Astrocyte (in vitro differentiated cells and primary cell): Measurements from ENCODE around the gene DCAF5.

Experiments
- EZH2 ChIP-seq: IDR thresholded peaks from 2 replicates; pipeline ENCODE4 v1.6.1; 2012; ENCODE audit warnings: mild to moderate bottlenecking, low read length, inconsistent platforms; ENCODE audit not compliant: insufficient read depth
- TF ChIP-seq, protein P1 (sequence below): IDR thresholded peaks from 2 replicates; pipeline ENCODE4 v1.5.1; 2011; ENCODE audit warnings: low read depth, mild to moderate bottlenecking, inconsistent platforms, low read length, moderate library complexity; ENCODE audit not compliant: insufficient read depth

DNA sequence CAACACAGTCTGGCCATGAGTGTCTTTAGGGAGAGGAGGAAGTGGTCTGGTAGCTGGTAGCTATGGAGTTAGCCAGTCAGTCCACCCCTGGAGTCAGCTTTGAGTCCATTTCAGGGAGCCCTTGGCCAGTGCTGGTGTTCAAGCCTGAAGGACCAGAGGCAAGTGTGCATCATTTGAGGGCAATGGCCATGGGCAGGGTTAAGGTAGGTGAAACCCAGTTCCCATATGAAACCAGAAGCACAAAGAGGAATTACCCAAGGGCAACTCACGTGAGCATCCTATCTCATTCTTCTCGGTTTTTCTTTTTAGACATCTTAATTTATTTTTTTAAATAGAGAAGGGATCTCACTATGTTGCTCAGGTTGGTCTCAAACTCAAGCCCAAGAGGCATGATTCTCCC is 112.6 kb downstream of the DCAF5 start:
- TF ChIP-seq, protein P1, sequence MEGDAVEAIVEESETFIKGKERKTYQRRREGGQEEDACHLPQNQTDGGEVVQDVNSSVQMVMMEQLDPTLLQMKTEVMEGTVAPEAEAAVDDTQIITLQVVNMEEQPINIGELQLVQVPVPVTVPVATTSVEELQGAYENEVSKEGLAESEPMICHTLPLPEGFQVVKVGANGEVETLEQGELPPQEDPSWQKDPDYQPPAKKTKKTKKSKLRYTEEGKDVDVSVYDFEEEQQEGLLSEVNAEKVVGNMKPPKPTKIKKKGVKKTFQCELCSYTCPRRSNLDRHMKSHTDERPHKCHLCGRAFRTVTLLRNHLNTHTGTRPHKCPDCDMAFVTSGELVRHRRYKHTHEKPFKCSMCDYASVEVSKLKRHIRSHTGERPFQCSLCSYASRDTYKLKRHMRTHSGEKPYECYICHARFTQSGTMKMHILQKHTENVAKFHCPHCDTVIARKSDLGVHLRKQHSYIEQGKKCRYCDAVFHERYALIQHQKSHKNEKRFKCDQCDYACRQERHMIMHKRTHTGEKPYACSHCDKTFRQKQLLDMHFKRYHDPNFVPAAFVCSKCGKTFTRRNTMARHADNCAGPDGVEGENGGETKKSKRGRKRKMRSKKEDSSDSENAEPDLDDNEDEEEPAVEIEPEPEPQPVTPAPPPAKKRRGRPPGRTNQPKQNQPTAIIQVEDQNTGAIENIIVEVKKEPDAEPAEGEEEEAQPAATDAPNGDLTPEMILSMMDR, result no peak
- no peak for TF ChIP-seq EZH2
